ENCODE results near the gene SEM1. TPM values are rescaled to one million over a fixed set of nuclear protein-coding genes. Genes with fewer than 3 reads are reported as not detected.

The SEM1 gene
- polyA plus RNA-seq, 1 experiment: 153 TPM

GRCh38 chr7:96718107-96719003 is 8.7 kb upstream of the SEM1 start:
- H3K27ac ChIP-seq (ENCODE audit: low read depth, low read length): no peak overlapping the region
- no peaks in the 10 kb centered on the region for H3K27me3 ChIP-seq (ENCODE audit: control insufficient read depth, insufficient read depth, low read length)
- DNase-seq (ENCODE audit: low read depth, low spot score): no peak
- ChIA-PET CTCF (no interaction called here), POLR2A (no interaction called here)
- no peak for TF ChIP-seq CTCF (IDR thresholded peaks at IDR 0.05; ENCODE audit: low read depth, low read length)
- H3K9me3 ChIP-seq (ENCODE audit: control insufficient read depth, insufficient read depth, low read length): no peaks in the 10 kb centered on the region
- H3K4me3 ChIP-seq (ENCODE audit: low read depth, low read length): no peak overlapping the region

GRCh38 chr7:96713037-96713436 is 3.4 kb upstream of the SEM1 start:
- ChIA-PET POLR2A (interaction anchor here (0.6 kb wide), 1 partner anchor 43 kb away, joined by 5 read pairs; no protein-coding TSS in a partner anchor), CTCF (no interaction called here)
- H3K27ac ChIP-seq (ENCODE audit: low read depth, low read length): no peak overlapping the region
- no peak overlapping the region for H3K4me3 ChIP-seq (ENCODE audit: low read depth, low read length)
- H3K9me3 ChIP-seq (ENCODE audit: control insufficient read depth, insufficient read depth, low read length): no peaks in the 10 kb centered on the region; the same call in 1 of the 2 replicates
- H3K27me3 ChIP-seq (ENCODE audit: control insufficient read depth, insufficient read depth, low read length): no peaks in the 10 kb centered on the region
- no peak for TF ChIP-seq CTCF (IDR thresholded peaks at IDR 0.05; ENCODE audit: low read depth, low read length)
- DNase-seq (ENCODE audit: low read depth, low spot score): no peak

GRCh38 chr7:96710544-96710943 is 898 bp upstream of the SEM1 start:
- Histone ChIP-seq H3K27ac (ENCODE audit: low read depth, low read length) (no peak overlapping the region), H3K27me3 (ENCODE audit: control insufficient read depth, insufficient read depth, low read length) (no peaks in the 10 kb centered on the region), H3K9me3 (ENCODE audit: control insufficient read depth, insufficient read depth, low read length) (no peaks in the 10 kb centered on the region; the same call in 1 of the 2 replicates), H3K4me3 (ENCODE audit: low read depth, low read length) (no peak overlapping the region)
- CTCF ChIA-PET: interaction anchor here (1.0 kb wide), 1 partner anchor 635 kb away, joined by 7 read pairs; no protein-coding TSS in a partner anchor
- no peak for DNase-seq (ENCODE audit: low read depth, low spot score)
- POLR2A ChIA-PET: no interaction called here
- TF ChIP-seq CTCF (IDR thresholded peaks at IDR 0.05; ENCODE audit: low read depth, low read length): no peak

GRCh38 chr7:96708872-96709271 is 774 bp downstream of the SEM1 start:
- DNase-seq (ENCODE audit: low read depth, low spot score): no peak
- peak overlapping the region; percentile 90 for H3K4me3 ChIP-seq (ENCODE audit: low read depth, low read length)
- ChIA-PET CTCF (interaction anchor here (0.6 to 1.1 kb wide), 3 partner anchors 58 to 793 kb away, joined by 3 to 5 read pairs (median 3); no protein-coding TSS in a partner anchor), POLR2A (no interaction called here)
- H3K27me3 ChIP-seq (ENCODE audit: control insufficient read depth, insufficient read depth, low read length): no peaks in the 10 kb centered on the region
- TF ChIP-seq CTCF (IDR thresholded peaks at IDR 0.05; ENCODE audit: low read depth, low read length): no peak
- no peak overlapping the region for H3K27ac ChIP-seq (ENCODE audit: low read depth, low read length)
- H3K9me3 ChIP-seq (ENCODE audit: control insufficient read depth, insufficient read depth, low read length): no peaks in the 10 kb centered on the region; the same call in 1 of the 2 replicates
